ENCODE measurements around the gene CCND1. TPM values are rescaled to one million over a fixed set of nuclear protein-coding genes. Genes with fewer than 3 reads are reported as not detected.

The CCND1 gene
- total and polyA plus RNA-seq, 2 of the 8 experiments (the other 6 are each of a cell fraction or from before 2014, with no cell fraction given) = 64.5 to 170 TPM

DNA sequence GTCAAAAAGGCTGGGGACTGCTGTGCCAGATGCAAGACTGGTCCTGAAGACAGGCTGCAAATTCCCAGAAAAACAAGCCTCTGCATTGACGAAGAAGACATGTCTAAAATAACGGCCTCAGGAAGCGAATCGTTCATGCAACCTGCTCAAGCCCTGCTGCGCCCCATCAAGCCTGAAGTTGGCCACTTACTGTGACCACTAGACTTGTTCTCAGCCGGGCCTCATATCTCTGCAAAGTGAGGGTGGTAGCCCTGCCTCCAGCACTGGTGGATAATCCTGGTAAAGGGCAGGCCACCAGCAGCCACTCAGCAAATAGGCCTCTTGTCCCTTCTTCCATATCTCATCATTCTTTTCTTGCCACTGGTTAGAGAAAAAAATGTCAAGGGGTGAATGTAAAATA, 22.4 kb downstream of the CCND1 start (continued):
- TF ChIP-seq BCL11A (IDR thresholded peaks at IDR 0.05; ENCODE audit: low read depth in 2 of 2, low read length in 2 of 2) (no peak), CREB1 (IDR thresholded peaks at IDR 0.05) (no peak), JUND (IDR thresholded peaks at IDR 0.05; ENCODE audit: low read length) (no peak), CHD1 (IDR thresholded peaks at IDR 0.05; ENCODE audit: low read depth, low read length) (no peak), NANOG (IDR thresholded peaks at IDR 0.05; ENCODE audit: insufficient read depth, low read depth, low read length, poor library complexity, severe bottlenecking) (no peak)

Measured in H1 (cell line).